CD4-positive, alpha-beta T cell treated with Interleukin-6 at 100 ng/mL for 8 hours (primary cell): ENCODE measurements around the gene GATAD2A.
"Not testable (repeated sequence)": the region's sequence is repeated elsewhere in the genome, so short reads cannot be mapped to it uniquely, and the experiment has no call there.

Source experiments
- DNase-seq: peaks from one replicate; pipeline ENCODE4 v3.0.0-alpha.2; 2020; ENCODE audit warnings: mixed read lengths, low spot score

The GATAD2A gene

DNA sequence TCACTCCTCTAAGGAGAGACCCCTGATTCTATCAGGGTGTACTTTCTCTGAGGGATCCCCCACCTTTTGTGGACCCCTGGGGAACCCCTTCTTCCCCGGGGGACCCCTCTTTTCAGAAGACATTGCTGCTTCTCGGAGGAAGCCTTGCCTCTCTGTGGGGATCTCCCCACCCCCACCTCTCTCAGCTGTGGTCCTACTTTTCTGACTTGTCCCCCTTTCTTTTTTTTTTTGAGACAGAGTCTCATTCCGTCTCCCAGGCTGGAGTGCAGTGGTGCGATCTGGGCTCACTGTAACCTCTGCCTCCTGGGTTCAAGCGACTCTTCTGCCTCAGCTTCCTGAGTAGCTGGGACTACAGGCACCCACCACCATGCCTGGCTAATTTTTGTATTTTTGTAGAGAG lies 18.4 kb upstream of the GATAD2A start:
- no peak for DNase-seq

DNA sequence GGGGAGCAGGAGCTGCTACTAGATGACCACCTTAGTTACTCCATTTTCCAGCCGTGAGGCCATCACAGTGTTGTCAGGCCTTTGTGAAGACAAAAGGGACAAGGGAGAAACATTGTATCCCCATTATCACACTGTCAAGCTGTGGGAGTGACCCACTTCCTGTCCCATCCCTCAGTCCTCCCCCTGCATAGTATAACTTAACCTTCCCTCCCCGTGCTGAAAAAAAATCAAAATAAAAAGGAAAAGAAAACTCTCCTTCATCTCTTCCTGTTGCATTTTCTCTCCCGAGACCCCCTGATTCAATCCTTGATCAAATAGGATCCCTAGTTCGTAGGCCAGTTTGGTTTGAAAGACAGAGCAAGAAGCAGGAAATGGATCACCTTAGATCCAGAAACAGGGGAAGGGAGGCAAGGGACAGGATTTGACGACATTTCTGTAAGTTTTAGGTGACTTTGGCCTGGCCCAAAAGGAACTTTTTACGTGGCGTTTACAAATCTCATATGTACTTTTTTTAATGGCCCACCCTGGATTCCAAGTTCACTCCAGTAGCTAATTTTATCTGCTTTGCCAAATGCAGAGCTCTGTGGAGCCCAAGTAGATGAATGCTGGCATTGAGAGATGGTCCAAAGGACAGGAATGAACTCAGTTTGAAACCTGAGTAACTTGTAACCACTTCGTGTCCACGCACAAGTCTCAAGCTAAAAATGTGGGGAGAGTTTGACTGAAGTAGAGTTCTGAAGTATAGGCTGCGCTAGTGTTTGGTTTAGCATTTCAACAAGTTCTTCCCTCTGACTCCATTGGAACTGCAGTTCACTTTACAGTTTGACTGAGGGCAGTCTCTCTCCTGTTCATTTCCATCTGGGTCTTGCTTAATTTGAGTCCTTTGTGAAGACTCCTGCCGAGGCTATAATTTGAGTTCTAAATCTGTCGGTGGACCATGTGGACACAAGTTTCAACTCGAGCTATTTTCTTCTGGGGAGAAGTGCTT lies 16.6 kb upstream of the GATAD2A start:
- no peak for DNase-seq

DNA sequence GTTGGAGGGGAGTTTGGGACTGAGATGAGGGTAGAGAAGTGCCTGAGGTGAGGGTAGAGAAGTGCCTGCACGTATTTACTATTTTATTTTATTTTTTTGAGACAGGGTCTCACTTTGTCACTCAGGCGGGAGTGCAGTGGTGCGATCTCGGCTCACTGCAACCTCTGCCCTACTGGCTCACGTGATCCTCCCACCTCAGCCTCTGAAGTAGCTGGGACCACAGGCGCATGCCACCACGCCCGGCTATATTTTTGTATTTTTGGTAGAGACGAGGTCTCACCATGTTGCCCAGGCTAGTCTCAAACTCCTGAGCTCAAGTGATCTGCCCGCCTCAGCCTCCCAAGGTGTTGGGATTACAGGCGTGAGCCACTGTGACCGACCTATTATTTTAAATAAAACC lies 15.8 kb upstream of the GATAD2A start:
- DNase-seq: not testable (repeated sequence)

DNA sequence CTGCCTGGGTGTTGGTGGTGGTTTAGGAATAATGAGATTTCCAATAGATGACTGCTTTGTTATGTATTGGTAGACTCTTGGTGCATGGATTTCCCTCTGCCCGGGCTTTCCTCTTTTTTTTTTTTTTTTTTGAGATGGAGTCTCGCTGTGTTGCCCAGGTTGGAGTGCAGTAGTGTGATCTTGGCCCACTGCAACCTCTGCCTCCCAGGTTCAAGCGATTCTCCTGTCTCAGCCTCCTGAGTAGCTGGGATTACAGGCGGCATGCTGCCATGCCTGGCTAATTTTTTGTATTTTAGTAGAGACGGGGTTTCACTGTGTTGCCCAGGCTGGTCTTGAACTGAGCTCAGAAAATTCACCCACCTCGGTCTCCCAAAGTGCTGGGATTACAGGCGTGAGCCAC lies 11.1 kb upstream of the GATAD2A start:
- DNase-seq: not testable (repeated sequence)

DNA sequence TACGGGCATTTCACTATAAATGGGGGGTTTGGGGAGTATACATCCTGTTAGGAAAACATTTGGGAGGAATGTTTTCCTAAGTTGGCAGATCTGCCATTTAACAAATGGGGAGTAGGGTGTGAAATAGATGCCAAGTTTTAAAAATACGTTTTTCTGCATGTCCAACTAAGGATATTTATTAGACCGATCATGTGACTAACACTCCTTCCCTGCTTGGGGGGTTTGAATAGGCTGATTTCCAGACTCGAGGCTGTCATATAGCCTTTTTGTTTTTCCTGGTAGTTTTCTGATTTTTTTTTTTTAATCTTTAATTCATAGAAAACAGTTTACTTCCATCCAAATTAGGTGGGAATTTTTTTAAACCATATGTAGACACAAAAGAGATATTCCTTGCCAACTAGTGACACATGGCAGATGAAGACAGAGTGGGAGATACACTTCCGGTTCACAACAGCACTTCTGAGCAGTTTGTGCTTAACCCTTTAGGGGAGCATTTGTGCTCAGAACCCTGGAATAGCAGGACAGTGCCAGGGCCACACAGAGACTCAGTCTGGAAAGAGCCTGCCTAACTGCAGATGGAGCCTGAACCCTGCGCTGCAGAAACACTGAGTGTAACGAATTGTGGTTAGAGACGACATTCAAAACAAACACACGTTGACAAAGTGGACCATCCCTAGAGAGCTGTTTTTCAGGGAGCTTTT lies 5.6 kb upstream of the GATAD2A start:
- no peak for DNase-seq

DNA sequence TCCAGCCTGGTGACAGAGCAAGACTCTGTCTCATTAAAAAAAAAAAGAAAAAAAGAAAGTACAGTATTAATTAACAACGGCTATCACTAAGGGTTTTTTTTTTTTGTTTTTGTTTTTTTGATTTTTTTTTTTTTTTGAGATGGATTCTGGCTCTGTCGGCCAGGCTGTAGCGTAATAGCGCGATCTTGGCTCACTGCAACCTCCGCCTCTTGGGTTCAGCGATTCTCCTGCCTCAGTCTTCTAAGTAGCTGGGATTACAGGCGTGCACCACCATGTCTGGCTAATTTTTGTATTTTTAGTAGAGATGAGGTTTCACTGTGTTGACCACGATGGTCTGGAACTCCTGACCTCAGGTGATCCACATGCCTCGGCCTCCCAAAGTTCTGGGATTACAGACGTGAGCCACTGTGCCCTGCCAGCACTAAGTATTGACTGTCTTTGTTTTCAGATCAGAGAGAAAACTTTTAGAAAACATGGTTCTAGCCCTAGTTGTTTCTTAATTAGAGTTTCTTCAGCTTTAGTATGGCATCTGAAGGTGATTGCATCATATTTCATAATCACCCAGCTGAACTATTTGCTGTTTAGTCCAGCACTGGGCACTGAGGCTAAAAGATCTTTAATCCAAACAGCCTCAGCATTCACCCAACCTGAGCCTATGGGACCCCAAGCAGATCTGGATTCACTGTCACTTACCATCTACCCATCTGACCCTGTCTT lies 2.7 kb upstream of the GATAD2A start:
- no peak for DNase-seq

DNA sequence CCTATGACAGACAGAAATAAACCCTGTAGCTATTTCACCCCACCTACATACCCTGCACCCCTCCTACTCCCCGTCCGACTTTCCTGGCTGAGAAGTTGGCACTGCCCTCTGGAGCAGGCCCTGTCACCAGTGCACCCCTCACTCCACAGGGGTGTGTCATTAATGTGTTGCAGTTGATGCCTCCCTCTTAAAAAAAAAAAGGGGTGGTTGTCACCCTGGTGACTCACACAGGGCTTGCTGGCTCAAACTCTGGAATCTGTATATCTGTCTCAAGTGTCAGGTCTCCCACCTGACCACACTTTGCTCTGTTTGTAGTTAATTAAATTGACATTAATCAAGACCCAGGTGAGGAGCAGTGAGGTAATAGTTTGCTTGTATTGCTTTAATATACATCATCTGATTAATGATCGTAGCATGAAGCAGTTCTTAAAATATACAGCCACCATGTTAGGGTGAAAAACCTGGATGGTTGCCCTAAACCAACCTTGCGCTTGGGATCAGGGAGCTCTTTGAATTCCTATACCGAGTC lies 2.0 kb upstream of the GATAD2A start:
- DNase-seq: no peak

DNA sequence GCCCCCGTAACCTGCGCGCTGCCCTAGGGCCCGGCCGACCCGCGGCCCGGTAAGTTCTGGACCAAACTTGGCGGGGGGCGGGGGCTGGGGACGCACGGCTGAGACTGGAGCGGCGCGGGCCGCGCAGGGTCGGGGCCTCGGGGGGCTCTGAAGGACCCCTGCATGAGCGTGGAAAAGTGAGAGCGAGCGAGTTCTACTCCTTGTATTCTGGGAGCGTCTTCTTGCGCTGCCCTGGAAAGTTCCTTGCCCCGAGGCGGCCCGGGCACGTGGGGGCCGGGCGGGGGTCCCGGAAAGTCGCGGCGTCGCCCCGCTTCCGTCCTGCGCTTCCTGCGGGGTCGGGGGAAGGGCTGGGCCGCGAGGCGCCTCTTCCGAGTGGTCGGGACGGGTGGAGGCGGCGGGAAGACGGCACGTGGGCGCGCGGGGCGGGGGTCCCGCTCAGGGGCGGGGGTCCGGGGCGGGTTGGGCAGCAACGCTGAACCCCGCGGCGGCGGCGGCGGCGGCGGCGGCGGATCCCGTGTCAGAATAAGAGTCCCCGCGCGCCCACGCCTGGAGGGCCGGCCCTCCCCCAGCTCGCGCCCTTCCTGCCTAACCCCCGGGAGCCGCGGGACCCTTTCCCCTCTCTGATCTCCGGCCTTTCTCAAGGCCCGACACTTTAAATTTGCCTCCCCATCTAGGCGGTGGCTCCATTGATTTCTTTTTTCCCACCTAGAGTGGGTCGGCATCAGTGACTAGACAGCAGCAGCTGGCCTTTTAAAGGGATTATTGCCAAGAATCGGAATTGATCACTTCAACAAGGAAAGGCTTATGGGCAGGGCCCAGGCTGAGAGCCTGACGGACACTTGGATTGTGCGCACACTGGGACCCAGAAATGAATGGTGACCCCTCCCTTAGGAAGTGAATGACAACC lies 749 bp downstream of the GATAD2A start:
- peak; percentile 25 for DNase-seq

DNA sequence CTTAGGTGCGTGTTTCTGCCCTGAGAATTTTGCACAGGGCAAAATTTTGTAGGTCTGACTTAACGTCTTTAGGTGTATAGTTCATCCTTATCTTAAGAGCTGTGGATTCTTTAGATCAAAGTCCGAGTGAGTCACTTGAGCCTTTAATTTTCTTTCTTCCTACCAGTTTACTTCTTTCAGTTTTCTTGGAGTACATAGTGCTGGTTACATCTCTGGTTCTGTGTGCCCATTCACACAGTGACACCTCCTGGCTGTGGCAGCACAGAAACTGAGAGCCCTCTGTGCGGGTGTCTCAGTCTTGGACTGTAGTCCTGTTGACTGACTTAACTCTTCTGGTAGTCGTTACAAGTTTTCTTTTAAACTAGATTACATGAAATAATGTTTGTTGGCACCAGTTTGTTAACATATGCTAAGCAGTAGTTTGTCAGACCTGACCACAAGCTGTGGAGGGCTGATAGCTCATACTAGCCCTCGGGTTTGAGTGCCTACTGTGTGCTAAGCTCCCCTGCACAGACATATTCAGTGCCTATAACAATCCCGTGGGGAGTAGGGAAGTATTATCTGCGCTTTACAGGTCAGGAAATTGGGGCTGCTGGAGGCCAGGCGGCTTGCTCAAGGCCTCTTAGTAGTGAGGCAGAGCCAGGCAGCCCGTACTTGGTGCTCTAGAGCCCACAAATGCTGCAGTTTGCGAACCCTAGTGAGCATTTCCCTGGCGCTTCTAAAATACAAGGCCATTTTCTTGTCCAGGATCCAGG lies 1.6 kb downstream of the GATAD2A start:
- peak; percentile 60 for DNase-seq

DNA sequence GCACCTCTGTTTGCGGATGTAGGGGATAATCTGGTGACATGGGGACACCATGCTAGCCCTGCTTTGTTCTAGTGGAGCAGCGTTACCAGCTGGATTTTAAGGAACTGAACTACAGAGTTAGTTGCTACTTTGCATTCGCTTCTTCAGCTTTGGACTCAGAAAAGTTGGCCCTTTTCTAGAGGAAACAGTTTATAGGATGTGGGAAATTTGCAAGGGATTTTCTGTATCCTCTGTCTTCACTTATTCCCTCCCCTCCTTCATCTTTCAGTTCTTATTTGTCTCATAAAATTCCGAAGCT lies 2.1 kb downstream of the GATAD2A start:
- no peak for DNase-seq

DNA sequence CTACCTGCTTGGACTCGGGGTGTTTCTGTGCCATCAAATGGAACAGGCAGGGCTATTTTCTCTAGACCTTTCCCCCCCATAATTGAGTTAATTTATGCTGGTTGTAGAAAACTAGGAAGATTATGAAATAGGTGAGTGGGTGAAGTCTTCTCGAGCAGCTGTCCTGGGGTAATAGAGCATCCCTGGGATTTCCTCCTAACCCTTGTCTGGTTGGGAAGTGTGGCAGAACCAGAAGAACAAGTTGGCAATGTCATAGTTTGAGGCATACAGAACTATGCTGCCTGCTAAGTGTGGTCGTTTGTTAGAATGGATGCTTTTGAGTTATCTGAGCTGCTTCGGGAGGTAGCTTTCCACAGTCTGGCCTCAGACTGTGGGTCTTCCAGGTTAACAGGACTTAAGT lies 3.7 kb downstream of the GATAD2A start:
- no peak for DNase-seq

DNA sequence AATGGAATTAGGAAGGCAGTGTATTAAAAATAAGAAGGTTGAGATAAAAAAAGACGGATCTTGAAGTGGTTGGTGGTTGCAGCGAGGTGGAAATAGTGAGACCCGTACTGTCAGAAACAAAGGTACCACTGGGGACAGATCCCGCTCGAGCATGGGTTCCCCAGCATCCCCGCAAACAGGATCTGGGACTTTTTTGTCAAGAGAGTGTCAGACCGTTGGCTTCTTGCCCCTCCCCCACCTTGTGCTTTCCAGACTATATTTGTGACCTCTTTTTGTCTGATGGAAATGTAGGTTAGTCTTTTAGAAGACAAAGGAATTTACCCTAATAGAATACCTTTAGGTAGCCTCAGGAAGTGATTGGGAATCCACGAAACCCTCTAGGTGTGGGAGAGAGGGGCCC lies 4.2 kb downstream of the GATAD2A start:
- DNase-seq: no peak

DNA sequence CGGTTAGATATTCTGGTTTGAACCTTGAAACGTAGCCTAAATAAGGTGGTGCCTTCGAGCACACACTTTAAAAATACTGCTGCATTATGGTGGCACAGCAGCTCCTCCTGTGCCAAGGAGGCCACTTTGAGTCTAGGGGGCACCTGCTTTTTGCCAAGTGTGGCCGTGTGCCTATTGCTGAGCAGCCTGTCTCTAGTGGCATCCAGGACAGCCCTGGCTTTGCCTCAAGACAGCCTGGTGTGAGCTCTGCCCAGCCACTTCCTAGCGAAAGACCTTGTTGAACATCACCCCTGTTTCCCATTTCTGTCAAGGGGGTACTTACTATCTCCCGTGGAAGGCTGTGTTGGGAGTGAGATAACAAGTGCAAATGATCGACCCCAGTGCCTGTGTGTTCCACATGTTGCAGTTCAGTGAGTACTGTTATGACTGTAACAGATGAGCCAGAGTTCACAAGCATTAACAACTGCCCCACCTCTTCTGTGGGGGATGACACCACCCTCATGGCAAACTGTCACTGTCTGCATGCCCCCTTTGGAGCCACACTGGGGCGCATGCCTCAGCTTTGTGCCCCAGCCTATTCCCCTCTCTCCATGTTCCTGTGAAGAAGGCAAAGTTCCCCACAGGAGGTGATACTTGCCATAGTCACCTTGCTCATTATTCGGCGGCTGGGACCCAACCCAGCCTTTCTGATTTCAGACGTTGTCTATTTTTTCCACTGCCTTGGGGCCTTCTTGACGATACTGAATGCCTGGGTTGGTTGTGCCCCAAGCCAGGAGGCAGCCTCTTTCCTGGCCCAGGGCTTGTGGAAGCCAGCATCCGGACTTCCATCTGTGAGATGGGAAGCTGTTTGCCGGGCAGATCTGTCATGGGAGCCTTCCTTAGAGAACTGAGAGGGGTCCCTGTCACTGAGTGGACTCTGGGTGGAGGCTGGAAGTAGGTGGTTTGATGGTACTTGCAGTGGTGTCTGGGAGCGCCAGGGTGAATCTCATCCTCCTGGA lies 5.4 kb downstream of the GATAD2A start:
- no peak for DNase-seq

DNA sequence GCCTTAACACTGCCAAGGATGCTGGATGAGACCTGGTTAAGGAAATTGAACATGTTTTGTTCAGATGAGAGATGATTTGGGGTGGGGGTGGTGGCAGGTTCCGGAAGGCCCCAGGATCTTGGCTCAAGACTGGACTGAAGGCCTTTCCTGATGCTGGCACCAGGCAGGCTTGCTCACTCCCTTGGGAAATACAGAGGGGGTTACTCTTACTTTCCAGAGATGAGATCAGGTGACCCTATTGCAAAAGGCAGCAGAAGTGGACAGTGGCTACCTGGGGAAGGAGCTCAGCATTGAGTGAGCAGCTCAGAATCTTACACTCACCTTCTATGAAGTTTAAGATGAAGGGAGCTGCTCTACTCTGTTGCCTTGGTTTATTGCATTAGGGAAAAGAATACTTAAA lies 10.8 kb downstream of the GATAD2A start:
- no peak for DNase-seq

DNA sequence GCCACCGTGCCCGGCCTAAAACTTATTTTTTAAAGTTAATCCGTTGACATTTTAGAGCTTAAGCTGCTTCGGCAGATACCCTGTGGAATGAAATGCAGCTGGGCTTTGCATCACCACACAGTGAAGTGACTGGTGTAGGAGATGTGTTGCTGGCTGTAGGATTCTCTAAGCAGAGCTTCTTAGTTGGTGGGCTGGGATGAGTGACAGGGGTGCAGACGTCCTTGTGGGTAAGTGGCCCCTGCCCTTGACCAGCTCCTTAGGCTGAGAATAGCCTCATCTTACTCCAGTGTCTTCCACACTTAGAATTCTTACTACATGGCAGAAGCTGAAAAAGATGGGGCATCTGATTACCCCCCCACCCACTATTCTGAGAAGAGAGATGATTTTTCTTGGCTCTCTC lies 11.6 kb downstream of the GATAD2A start:
- no peak for DNase-seq

DNA sequence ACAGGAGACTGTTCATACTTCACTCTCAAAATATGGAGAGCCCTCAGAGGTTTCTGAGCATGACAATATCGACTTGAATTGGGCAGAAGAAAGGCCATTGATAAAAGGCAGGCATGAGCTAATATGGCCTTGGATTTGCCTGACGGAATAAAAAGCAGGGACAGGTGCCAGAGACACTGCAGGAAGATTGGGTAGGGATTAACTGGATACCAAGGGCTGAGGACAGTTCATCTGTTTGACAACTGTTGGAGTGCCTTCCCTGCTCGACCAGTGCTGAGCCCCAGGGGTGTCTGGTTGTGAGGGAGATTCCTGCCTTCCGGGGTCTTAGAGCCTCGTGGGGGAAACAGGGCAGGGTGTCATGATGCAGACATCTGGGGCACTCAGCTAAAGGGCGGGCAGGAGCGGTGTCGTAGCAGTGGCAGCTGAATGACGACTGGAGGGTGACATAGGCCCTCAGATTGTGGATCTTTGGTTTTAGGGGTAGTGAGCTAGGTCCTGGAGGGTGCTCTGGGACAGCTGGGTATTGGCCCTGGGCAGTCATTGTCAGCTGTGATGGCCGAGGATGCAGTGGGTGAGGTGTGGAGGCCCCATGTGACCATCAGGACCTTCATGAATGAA lies 12.3 kb downstream of the GATAD2A start:
- no peak for DNase-seq

DNA sequence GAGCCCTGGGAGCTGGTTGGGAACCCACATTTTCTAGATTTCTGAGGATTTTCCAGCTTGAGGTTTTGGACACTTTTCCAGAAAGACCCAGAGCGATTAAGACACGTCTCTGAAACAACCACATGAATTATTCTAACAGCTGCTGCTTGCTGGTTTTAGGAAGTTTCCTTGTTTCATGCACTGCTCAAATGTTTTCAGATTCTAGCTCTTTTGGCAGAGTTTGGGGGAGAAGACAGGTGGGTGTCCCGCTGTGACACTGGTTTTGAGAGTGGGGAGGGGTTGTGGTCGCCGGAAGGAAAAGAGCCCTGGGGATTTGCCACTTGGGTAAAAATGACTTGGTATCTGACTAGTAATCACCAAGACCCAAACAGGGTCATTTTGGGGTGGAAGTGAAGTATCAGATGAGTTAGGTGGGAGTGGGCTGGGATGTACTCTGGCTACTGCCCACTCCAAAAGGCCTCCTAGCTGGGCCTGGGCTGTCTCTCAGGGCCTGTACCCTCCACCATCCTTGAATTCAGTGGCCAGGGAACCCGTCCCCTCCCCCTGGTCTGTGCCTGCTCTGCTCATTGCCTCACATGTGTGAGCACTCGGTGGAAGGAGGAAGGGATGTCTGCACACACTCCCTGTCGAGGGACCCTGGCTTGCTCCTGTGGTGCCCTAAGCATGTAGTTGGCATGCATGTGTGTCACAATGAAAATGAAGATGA lies 13.2 kb downstream of the GATAD2A start:
- DNase-seq: no peak

DNA sequence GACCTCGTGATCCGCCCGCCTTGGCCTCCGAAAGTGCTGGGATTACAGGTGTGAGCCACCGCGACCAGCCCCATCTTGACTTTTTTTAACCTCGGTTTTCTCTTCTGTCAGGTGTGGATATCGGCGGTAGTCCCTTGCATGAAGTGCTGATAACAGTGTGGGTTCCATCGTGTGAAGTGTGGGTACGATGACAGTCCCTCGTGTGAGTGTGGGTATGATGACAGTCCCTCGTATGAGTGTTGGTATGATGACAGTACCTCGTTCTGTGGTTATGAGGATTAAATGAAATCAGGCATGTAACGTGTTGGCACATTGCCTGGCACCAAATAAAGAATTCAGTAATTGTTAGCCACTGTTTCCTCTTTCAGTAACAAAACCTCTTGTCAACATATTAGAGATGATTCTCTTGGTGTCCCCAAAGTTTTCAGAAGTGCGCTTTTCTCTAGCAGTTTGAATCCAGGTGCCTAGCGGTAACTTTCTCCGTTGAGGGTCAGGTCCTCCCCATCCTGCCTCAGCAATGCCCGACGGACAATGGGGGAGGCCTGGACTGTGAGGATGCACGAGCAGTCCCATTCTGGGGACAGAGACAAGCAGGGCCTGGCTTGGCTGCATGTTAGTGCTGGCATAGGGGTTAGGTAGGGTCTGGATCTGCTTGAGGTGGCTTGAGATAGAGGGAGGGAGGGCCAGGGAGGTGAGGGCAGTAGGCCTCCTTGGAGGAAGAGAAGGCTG lies 15.3 kb downstream of the GATAD2A start:
- DNase-seq: peak; percentile 13
